ENCODE data around the gene ASMT. TPM values are rescaled to one million over a fixed set of nuclear protein-coding genes. Genes with fewer than 3 reads are reported as not detected.

The ASMT gene
- total and polyA plus RNA-seq, 2 of the 4 experiments (the other 2 are of a cell fraction) = not detected

GRCh38 chrX:1589356-1590130 lies 25.3 kb upstream of the ASMT start:
- H2BK20ac ChIP-seq (ENCODE audit: low read depth, low read length) = no peak overlapping the region
- no peak overlapping the region for H4K91ac ChIP-seq (ENCODE audit: insufficient read depth, low read depth, low read length)
- no peak overlapping the region for H2AK5ac ChIP-seq (ENCODE audit: low read depth, low read length)
- H3K27ac ChIP-seq (ENCODE audit: insufficient read depth, low read length) = no peak overlapping the region
- peaks cover 11% of the 10 kb centered on the region for H3K36me3 ChIP-seq (ENCODE audit: control insufficient read depth, insufficient read depth, low read length)
- H3K4ac ChIP-seq (ENCODE audit: low read depth, low read length) = no peak overlapping the region
- H3K79me1 ChIP-seq (ENCODE audit: low read depth in 1 of 2, low read length in 2 of 2) = peaks cover 0 to 15% of the 10 kb centered on the region in 2 experiments; a peak in 3 of 4 replicates
- H4K5ac ChIP-seq (ENCODE audit: low read depth, low read length) = no peak overlapping the region
- WGBS, 2 experiments (ENCODE audit: extremely low coverage in 2 of 2, insufficient read length in 1 of 2) = 88% methylated on average over 3 of the region's 12 CpGs; no CpG with 5 or more reads in 1 of the 2 experiments
- H3K4me2 ChIP-seq (ENCODE audit: low read depth, low read length) = no peak overlapping the region
- no peaks in the 10 kb centered on the region; the same call in 1 of the 2 replicates for H3K9me1 ChIP-seq (ENCODE audit: insufficient read depth, low read length)
- intact Hi-C loops (cut with micrococcal nuclease) = no loop called here
- H3K18ac ChIP-seq (ENCODE audit: low read depth, low read length) = no peak overlapping the region
- H2BK5ac ChIP-seq (ENCODE audit: low read depth, low read length, poor library complexity, severe bottlenecking) = no peak overlapping the region
- in situ Hi-C loops (cut with MboI; ENCODE audit: low sequenced_read_pairs) = loop anchor here (25.0 kb wide), 1 partner anchor 127 kb away; the partner anchor contains the start of gene ASMTL
- ChIA-PET POLR2A (ENCODE audit: unreplicated experiment) (no interaction called here), CTCF (no interaction called here)
- H3K9me3 ChIP-seq (ENCODE audit: control insufficient read depth, insufficient read depth, low read length) = no peaks in the 10 kb centered on the region
- no peak for ATAC-seq (ENCODE audit: low read depth)
- H2AK9ac ChIP-seq (replicated peaks; ENCODE audit: low read depth, low read length, poor library complexity) = no peak overlapping the region
- no peak overlapping the region for H2BK15ac ChIP-seq (ENCODE audit: low read depth, low read length)
- no peak overlapping the region for H3K56ac ChIP-seq (ENCODE audit: extremely low read depth, insufficient read depth, low read length)
- H3K23ac ChIP-seq (ENCODE audit: low read depth, low read length) = no peak overlapping the region
- no peak overlapping the region for H3K4me3 ChIP-seq (ENCODE audit: insufficient read depth, low read depth, low read length)
- H3K27me3 ChIP-seq (ENCODE audit: control insufficient read depth, insufficient read depth, low read length) = no peaks in the 10 kb centered on the region
- H3K14ac ChIP-seq (replicated peaks; ENCODE audit: low read depth, low read length) = no peak overlapping the region
- H3K4me1 ChIP-seq (ENCODE audit: control insufficient read depth, insufficient read depth, low read length) = peaks cover 3% of the 10 kb centered on the region; the same call in 1 of the 2 replicates
- BruUV-seq (replicated peaks) = no TSS peak
- H2BK120ac ChIP-seq (ENCODE audit: low read depth, low read length) = no peak overlapping the region
- no peak for DNase-seq
- H2AFZ ChIP-seq (replicated peaks; ENCODE audit: low read length, poor library complexity) = peak overlapping the region; percentile 8
- H4K8ac ChIP-seq (ENCODE audit: low read depth in 2 of 2, low read length in 2 of 2) = no peak overlapping the region
- peaks cover 20% of the 10 kb centered on the region for H4K20me1 ChIP-seq (ENCODE audit: insufficient read depth, low read length)
- H3K9ac ChIP-seq (ENCODE audit: low read depth, low read length) = no peak overlapping the region
- dilution Hi-C loops (cut with HindIII; ENCODE audit: low sequenced_read_pairs, unreplicated experiment) = no loop called here
- TF ChIP-seq CTCF (conservative IDR thresholded peaks at IDR 0.05; ENCODE audit: low read depth, low read length) (no peak), RCOR1 (IDR thresholded peaks at IDR 0.05; ENCODE audit: insufficient replicate concordance, low read length) (no peak), RAD21 (IDR thresholded peaks at IDR 0.05; ENCODE audit: low read length) (no peak), MXI1 (IDR thresholded peaks at IDR 0.05; ENCODE audit: borderline replicate concordance, low read depth, low read length) (no peak), POLR2A (IDR thresholded peaks at IDR 0.05; ENCODE audit: low read depth, low read length) (no peak), CEBPB (IDR thresholded peaks at IDR 0.05; ENCODE audit: low read depth, low read length) (no peak), NFE2L2 (IDR thresholded peaks at IDR 0.05; ENCODE audit: low read depth, low read length) (no peak), FOS (IDR thresholded peaks at IDR 0.05; ENCODE audit: low read depth, low read length) (no peak), CHD1 (IDR thresholded peaks at IDR 0.05; ENCODE audit: low read depth, low read length) (no peak), MAFK (IDR thresholded peaks at IDR 0.05; ENCODE audit: low read depth, low read length) (no peak), SMC3 (IDR thresholded peaks at IDR 0.05; ENCODE audit: low read depth, low read length) (no peak), RFX5 (IDR thresholded peaks at IDR 0.05; ENCODE audit: low read depth, low read length) (no peak), MAZ (IDR thresholded peaks at IDR 0.05; ENCODE audit: borderline replicate concordance, low read depth, low read length) (no peak)
- TF ChIP-seq, protein P1, sequence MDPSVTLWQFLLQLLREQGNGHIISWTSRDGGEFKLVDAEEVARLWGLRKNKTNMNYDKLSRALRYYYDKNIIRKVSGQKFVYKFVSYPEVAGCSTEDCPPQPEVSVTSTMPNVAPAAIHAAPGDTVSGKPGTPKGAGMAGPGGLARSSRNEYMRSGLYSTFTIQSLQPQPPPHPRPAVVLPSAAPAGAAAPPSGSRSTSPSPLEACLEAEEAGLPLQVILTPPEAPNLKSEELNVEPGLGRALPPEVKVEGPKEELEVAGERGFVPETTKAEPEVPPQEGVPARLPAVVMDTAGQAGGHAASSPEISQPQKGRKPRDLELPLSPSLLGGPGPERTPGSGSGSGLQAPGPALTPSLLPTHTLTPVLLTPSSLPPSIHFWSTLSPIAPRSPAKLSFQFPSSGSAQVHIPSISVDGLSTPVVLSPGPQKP (IDR thresholded peaks at IDR 0.05; ENCODE audit: borderline replicate concordance, low read depth, low read length) = no peak
- TF ChIP-seq, protein P2, sequence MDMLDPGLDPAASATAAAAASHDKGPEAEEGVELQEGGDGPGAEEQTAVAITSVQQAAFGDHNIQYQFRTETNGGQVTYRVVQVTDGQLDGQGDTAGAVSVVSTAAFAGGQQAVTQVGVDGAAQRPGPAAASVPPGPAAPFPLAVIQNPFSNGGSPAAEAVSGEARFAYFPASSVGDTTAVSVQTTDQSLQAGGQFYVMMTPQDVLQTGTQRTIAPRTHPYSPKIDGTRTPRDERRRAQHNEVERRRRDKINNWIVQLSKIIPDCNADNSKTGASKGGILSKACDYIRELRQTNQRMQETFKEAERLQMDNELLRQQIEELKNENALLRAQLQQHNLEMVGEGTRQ (IDR thresholded peaks at IDR 0.05; ENCODE audit: low read depth, low read length) = no peak

All from IMR-90 (cell line).